CD1c-positive myeloid dendritic cell (primary cell): ENCODE data around the gene NPLOC4.
"Not testable (repeated sequence)": the region's sequence is repeated elsewhere in the genome, so short reads cannot be mapped to it uniquely, and the experiment has no call there.

Source experiments
- DNase-seq: peaks from one replicate; pipeline ENCODE4 v3.0.0-alpha.2; 2016; ENCODE audit errors: extremely low spot score

NPLOC4 gene

DNA sequence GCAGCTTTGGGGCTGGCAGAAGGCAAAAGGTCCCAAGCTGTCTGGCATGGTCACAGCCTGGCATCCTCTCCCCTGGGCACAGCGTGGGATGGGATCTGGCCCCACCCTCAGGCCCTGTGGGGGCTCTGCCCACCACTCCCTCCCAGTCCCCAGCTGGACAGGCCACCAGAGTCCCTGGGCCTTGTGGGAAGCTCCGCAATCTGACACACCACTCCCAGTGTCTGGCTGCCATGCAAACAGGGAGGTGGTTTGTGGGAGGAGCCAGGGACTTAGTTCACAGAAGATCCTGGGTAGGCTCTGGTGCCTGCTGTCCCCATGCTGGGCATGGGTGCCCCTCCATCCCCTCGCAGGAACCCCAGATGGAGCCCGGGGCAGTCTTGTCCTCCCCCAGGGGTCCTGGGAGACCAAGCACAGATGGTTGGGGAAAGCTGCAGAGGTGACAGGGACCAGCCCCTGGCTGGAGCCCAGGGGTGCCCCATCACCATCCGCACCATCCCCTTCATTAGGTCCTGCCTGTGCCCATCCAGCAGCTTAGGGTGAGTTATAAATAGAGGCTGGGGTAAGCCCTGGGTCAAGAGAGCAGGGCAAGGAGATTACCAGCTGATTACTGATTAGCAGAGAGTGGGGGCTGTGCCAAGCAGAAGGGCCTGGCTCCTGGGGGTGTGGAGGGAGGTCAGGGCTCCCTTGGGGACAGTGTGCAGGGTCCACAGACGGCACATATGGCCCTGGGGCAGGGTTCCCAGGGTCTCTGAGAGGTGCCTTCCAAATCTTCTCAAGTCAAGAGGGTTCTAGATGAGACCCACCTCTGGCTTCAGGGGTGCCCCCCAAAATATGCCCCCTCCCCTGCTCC, 102.5 kb downstream of the NPLOC4 start:
- DNase-seq = no peak

- no peak for DNase-seq
Measured at GRCh38 chr17:81533339-81534141, 103.4 kb downstream of the NPLOC4 start.

DNA sequence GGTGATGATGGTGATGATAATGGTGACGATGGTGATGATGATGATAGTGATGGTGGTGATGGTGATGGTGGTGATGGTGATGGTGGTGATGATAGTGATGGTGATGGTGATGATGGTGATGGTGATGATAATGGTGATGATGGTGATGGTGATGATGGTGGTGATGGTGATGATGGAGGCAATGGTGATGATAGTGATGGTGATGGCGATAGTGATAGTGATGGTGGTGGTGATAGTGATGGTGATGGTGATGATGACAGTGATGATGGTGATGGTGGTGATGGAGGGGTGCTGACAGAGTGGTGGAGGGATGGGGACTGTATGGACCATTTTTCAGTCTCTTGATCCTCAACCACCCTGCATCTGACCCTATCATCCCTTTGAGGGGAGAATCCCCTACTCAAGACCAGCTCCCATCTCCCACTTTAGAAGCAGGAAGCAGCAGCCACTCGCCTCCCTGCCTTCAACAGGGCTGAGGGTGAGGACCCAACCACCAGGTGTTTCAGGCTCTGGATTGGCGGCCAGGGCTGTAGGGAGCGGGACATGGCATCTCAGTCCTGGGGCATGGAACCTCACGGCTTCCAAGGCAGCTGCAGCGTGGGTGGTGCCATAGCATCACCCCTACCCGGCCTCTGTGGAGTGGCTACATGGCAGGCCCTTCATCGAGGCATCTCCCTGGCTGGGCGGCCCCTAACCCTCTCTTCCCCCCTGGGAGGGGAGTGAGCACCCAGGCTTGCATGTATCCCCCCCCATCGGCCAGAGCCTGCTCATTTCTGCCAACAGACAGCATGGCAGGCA, 104.2 kb downstream of the NPLOC4 start:
- no peak for DNase-seq

GRCh38 chr17:81531998-81532404, 104.9 kb downstream of the NPLOC4 start:
- not testable (repeated sequence) for DNase-seq

DNA sequence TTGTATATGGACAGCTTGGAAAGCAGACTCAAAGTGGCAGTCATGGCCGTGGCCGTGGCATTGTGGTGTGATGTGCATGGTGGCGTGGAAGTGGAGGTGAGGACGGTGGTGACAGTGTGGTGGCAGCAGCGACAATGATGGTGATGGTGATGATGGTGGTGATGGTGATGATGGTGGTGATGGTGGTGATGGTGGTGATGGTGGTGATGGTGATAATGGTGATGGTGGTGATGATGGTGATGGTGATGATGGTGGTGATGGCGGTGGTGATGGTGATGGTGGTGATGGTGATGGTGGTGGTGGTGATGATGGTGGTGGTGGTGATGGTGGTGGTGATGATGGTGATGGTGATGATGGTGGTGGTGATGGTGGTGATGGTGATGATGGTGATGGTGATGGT, 105.9 kb downstream of the NPLOC4 start:
- DNase-seq = not testable (repeated sequence)

DNA sequence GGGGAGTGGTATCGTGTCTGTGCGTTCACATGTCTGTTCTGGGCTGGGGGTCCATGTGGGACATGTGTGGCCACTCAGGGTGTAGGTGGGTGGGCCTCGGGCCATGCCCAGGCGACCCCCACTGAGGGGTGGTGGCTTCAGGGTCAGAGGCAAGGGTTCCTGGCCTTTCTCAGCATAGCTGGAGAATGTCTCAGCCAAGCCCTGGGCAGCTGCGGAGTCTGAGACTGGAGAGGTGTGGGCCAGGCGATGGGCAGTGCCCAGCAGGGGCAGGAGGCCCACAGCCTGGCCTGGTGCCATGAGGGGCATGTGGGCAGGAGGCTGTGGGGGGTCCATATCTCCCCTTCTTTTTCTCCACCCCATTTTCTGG, 107.5 kb downstream of the NPLOC4 start:
- DNase-seq = no peak

DNA sequence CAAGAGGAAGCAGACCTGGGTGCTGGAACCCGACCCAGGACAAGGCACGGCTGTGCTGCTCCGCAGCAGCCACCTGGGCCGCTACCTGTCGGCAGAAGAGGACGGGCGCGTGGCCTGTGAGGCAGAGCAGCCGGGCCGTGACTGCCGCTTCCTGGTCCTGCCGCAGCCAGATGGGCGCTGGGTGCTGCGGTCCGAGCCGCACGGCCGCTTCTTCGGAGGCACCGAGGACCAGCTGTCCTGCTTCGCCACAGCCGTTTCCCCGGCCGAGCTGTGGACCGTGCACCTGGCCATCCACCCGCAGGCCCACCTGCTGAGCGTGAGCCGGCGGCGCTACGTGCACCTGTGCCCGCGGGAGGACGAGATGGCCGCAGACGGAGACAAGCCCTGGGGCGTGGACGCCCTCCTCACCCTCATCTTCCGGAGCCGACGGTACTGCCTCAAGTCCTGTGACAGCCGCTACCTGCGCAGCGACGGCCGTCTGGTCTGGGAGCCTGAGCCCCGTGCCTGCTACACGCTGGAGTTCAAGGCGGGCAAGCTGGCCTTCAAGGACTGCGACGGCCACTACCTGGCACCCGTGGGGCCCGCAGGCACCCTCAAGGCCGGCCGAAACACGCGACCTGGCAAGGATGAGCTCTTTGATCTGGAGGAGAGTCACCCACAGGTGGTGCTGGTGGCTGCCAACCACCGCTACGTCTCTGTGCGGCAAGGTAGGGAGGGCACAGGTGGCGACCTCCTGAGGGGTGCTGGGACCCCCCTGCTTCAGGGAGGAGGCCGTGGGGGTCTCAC, 108.1 kb downstream of the NPLOC4 start:
- DNase-seq = no peak

- DNase-seq = no peak
Measured at GRCh38 chr17:81528384-81528650, 108.6 kb downstream of the NPLOC4 start.

DNA sequence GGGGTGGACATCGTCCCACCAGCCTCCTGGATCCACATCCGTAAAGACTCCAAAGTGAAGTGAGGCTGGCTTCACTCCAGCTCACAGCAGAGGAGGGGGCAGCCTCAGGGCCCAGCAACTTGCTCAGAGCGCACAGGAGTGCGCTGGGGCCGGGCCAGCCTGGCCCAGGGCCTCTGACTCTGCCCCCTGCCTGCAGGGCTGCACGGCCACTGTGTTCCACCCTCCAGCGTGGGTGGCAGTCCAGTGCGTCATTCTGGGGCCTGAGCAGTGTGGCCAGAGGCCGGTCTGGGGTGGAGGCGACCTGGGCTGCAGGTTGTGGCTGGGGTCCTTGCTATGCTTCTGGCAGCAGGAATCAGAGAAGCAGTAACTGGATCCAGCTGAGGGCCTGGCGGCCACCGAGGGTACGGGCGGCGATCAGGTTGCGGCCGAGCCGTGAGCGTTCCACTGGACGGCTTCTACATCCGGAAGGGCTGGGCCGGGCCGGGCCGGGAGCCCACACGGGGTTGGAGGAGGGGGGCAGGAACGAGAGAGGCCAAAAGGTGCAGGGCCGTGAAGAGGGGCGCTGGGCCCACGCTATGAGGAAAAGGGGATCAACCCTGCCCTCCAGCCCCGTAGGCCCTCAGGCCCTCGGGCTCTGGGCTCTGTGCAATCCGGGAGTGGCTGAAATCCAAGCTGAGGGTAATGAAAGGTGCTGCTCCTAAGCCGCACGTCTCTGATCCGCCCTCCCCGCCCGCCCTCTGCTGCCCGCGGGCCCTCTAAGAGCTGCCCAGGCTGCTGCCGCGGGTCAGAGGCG, 109.1 kb downstream of the NPLOC4 start, which contains the start of gene FSCN2:
TSS of gene FSCN2 (plus strand) at position 787 of the 793 bp plus-strand sequence. CDS start 155 bp downstream, outside the sequence.
- DNase-seq = no peak

GRCh38 chr17:81526662-81527571, 110.0 kb downstream of the NPLOC4 start:
- DNase-seq = no peak

- DNase-seq = no peak
Measured at GRCh38 chr17:81524865-81525159, 112.1 kb downstream of the NPLOC4 start.

GRCh38 chr17:81524039-81524864, 112.7 kb downstream of the NPLOC4 start:
- no peak for DNase-seq

DNA sequence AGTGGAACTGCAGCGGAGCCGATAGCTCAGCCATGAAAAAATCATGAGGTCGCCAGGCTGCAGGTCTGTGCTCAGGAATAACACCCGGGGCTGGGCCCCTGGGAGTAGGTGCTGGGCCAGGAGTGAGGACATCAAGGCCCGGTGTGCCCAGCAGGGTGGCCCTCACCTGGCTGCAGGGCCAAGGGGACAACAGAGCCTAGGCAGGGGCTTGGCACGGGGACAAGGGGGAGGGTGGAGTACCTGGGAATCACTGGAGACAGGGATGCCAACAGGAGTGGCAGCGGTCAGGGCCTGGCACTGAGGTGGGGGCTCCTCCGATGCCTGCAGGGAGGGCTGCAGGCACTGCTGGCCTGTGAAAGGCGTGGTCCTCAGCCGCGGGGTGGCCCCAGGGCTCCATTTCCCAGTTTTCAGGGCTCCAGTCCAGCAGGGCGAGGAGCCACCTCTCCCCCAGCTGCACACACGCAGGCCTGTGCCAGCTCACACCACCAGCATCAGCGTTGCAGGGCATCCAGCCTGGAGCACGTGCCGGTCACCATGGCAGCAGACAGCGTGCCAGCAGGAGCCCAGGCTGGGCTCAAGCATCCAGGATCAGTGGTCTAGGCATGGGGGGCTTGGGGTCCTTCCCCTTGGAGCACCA, 113.4 kb downstream of the NPLOC4 start:
- no peak for DNase-seq

DNA sequence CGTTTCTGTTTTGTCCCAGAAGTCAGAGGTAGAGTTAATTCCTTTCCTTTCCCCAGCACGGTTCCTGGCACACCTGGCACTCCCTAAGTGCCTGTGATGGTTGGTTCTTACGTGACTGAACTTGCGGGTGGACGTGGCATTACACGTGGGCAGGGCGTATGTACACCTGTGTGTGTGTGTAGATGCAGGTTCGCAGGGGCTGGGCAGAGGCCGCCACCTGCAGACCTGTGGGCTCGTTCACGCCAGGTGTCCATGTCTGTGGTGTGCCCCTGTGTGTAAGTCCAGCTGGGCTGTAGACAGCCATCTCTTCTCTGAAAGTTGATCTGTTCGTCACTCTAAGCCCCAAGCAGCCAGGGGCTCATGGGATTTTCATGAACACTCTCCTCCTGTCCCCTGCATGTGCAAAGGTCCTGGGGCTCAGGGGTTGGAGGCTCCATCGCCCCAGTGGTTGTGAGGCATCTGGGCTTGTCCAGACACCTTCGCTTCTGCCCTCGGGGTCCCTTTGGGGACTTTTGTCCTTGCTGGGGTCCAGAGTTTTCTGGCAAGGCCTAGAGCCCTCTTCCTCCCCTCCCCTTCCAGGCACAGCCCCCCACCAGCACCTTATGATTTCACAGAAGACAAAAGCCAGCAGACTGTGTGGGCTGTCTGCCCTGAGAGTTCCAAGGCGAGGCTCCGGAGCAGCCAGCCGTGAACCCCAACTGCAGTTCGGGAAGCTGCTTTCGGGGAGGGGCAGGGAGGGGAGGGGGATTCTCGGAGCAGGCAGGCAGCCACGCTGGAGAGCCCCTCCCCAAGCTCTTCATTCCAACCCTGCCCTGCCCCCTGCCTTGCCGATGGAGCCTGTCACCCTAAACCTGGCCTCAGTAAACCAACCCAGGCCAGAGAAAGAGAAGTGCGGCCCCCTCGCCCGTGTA, 114.2 kb downstream of the NPLOC4 start:
- DNase-seq = peak; percentile 42

- no peak for DNase-seq
Measured at GRCh38 chr17:81520021-81520901, 116.7 kb downstream of the NPLOC4 start.

- DNase-seq = peak; percentile 44
Measured at GRCh38 chr17:81519284-81520020, 117.5 kb downstream of the NPLOC4 start.
